ENCODE data around the gene GPR45. TPM values are rescaled to one million over a fixed set of nuclear protein-coding genes. Genes with fewer than 3 reads are reported as not detected.

The GPR45 gene
- total and polyA plus RNA-seq, 4 donors, result not detected

- peaks cover 4 to 66% (median 41%) of the 10 kb centered on the region in 4 donors for H3K36me3 ChIP-seq (ENCODE audit: control insufficient read depth in 4 of 4, insufficient read depth in 3 of 4, low read depth in 1 of 4, low read length in 3 of 4)
- no peak overlapping the region for H3K27ac ChIP-seq (ENCODE audit: low read depth in 1 of 2, low read length in 2 of 2)
- WGBS, result 87% methylated on average over 4 of the region's 4 CpGs
Measured at GRCh38 chr2:105274046-105274445, 32.5 kb downstream of the GPR45 start.

DNA sequence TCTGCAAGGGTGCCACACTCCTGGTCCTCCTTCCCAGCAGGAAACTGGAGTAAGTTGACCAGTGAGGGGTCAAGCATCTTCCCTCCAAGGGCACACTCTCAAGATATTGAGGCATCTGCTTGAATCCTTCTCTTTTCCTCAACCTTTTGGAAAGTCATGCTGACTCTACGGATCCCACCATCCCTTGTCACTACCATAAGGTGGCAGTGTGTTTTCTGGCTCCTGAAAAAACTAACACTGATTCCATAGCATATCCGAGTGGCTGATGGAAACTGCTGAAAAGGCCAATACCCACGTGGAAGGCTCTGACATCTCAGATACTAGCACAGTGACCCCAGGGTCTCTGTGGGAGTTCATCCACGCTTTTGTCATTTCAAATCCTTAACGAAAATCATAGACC lies 37.1 kb downstream of the GPR45 start:
- WGBS, result 79% methylated on average over 5 of the region's 5 CpGs
- Histone ChIP-seq H3K4me1 (ENCODE audit: control insufficient read depth in 4 of 4, insufficient read depth in 4 of 4, low read length in 3 of 4) (no peaks in the 10 kb centered on the region), H3K9me3 (ENCODE audit: control insufficient read depth in 4 of 4, low read length in 3 of 4) (no peaks in the 10 kb centered on the region), H3K36me3 (ENCODE audit: control insufficient read depth in 4 of 4, insufficient read depth in 3 of 4, low read depth in 1 of 4, low read length in 3 of 4) (peaks cover 8 to 53% (median 32%) of the 10 kb centered on the region in 4 donors), H3K4me3 (ENCODE audit: low read depth in 1 of 3, low read length in 3 of 3) (no peak overlapping the region), H3K27me3 (ENCODE audit: control insufficient read depth in 4 of 4, insufficient read depth in 4 of 4, low read length in 3 of 4) (no peaks in the 10 kb centered on the region), H3K9ac (ENCODE audit: low read depth in 1 of 2, low read length in 2 of 2) (no peak overlapping the region), H3K27ac (ENCODE audit: low read depth in 1 of 2, low read length in 2 of 2) (no peak overlapping the region)
- no peak for TF ChIP-seq GABPA (IDR thresholded peaks at IDR 0.05 in 1 of 2, conservative IDR thresholded peaks at IDR 0.05 in 1 of 2)
- no peak for TF ChIP-seq CTCF (IDR thresholded peaks at IDR 0.05; ENCODE audit: low read depth, low read length, missing input control)
- TF ChIP-seq ZBTB33 (IDR thresholded peaks at IDR 0.05), result no peak
- TF ChIP-seq, protein P1, sequence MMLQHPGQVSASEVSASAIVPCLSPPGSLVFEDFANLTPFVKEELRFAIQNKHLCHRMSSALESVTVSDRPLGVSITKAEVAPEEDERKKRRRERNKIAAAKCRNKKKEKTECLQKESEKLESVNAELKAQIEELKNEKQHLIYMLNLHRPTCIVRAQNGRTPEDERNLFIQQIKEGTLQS (IDR thresholded peaks at IDR 0.05), result no peak
- TF ChIP-seq RXRA (IDR thresholded peaks at IDR 0.05), result no peak
- TF ChIP-seq NR2F2 (IDR thresholded peaks at IDR 0.05), result no peak
- no peak for TF ChIP-seq FOXA1 (IDR thresholded peaks at IDR 0.05)
- TF ChIP-seq FOXA2 (IDR thresholded peaks at IDR 0.05), result no peak
- TF ChIP-seq, protein P2, sequence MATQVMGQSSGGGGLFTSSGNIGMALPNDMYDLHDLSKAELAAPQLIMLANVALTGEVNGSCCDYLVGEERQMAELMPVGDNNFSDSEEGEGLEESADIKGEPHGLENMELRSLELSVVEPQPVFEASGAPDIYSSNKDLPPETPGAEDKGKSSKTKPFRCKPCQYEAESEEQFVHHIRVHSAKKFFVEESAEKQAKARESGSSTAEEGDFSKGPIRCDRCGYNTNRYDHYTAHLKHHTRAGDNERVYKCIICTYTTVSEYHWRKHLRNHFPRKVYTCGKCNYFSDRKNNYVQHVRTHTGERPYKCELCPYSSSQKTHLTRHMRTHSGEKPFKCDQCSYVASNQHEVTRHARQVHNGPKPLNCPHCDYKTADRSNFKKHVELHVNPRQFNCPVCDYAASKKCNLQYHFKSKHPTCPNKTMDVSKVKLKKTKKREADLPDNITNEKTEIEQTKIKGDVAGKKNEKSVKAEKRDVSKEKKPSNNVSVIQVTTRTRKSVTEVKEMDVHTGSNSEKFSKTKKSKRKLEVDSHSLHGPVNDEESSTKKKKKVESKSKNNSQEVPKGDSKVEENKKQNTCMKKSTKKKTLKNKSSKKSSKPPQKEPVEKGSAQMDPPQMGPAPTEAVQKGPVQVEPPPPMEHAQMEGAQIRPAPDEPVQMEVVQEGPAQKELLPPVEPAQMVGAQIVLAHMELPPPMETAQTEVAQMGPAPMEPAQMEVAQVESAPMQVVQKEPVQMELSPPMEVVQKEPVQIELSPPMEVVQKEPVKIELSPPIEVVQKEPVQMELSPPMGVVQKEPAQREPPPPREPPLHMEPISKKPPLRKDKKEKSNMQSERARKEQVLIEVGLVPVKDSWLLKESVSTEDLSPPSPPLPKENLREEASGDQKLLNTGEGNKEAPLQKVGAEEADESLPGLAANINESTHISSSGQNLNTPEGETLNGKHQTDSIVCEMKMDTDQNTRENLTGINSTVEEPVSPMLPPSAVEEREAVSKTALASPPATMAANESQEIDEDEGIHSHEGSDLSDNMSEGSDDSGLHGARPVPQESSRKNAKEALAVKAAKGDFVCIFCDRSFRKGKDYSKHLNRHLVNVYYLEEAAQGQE (IDR thresholded peaks at IDR 0.05), result no peak
- no peak for TF ChIP-seq HNF4G (IDR thresholded peaks at IDR 0.05)
- DNase-seq (ENCODE audit: low spot score), result no peak

More at GRCh38 chr2:105274046-105274445, 32.5 kb downstream of the GPR45 start:
- H3K4me3 ChIP-seq (ENCODE audit: low read depth in 1 of 3, low read length in 3 of 3), result no peak overlapping the region
- H3K27me3 ChIP-seq (ENCODE audit: control insufficient read depth in 4 of 4, insufficient read depth in 4 of 4, low read length in 3 of 4), result no peaks in the 10 kb centered on the region
- no peak for DNase-seq (ENCODE audit: low spot score)
- H3K9ac ChIP-seq (ENCODE audit: low read depth in 1 of 2, low read length in 2 of 2), result no peak overlapping the region
- no peaks in the 10 kb centered on the region for H3K9me3 ChIP-seq (ENCODE audit: control insufficient read depth in 4 of 4, low read length in 3 of 4)
- TF ChIP-seq FOXA1 (IDR thresholded peaks at IDR 0.05) (no peak), FOXA2 (IDR thresholded peaks at IDR 0.05) (no peak), RXRA (IDR thresholded peaks at IDR 0.05) (peak in 1 of 2 donors; percentile 35)
- TF ChIP-seq, protein P1 (IDR thresholded peaks at IDR 0.05), result no peak
- no peaks in the 10 kb centered on the region for H3K4me1 ChIP-seq (ENCODE audit: control insufficient read depth in 4 of 4, insufficient read depth in 4 of 4, low read length in 3 of 4)

Measured in liver (tissue), 9 donors.